Rectal smooth muscle tissue (tissue), 1 donor: ENCODE measurements around the gene TACC3.

Experiments
- H3K27ac ChIP-seq: one replicate; pipeline ENCODE4 v1.7.0; 2013; ENCODE audit warnings: low read depth, low read length, inconsistent platforms
- H3K27me3 ChIP-seq: one replicate; pipeline ENCODE4 v1.7.0; 2013; ENCODE audit warnings: low read length; ENCODE audit not compliant: control insufficient read depth, insufficient read depth
- H3K36me3 ChIP-seq: one replicate; pipeline ENCODE4 v1.7.0; 2013; ENCODE audit warnings: low read length; ENCODE audit not compliant: control insufficient read depth, insufficient read depth
- H3K4me1 ChIP-seq: one replicate; pipeline ENCODE4 v1.7.0; 2013; ENCODE audit warnings: low read length; ENCODE audit not compliant: control insufficient read depth, insufficient read depth
- H3K4me3 ChIP-seq: one replicate; pipeline ENCODE4 v1.7.0; 2013; ENCODE audit warnings: low read length
- H3K9ac ChIP-seq: one replicate; pipeline ENCODE4 v1.7.0; 2013; ENCODE audit warnings: low read length

TACC3 gene

GRCh38 chr4:1793940-1794808, 72.9 kb downstream of the TACC3 start:
- H3K9ac ChIP-seq: no peak overlapping the region
- no peak overlapping the region for H3K27ac ChIP-seq
- H3K36me3 ChIP-seq: no peaks in the 10 kb centered on the region
- H3K4me3 ChIP-seq: peak overlapping the region; percentile 59
- H3K4me1 ChIP-seq: no peaks in the 10 kb centered on the region
- peaks cover 19% of the 10 kb centered on the region for H3K27me3 ChIP-seq
